EH (cell line): ENCODE measurements around the gene PPDPF.
"Not testable (repeated sequence)": the region's sequence is repeated elsewhere in the genome, so short reads cannot be mapped to it uniquely, and the experiment has no call there.

Experiments
- DNase-seq: peaks from one replicate; pipeline ENCODE4 v3.0.0-alpha.2; 2015; ENCODE audit warnings: low read depth

The PPDPF gene

GRCh38 chr20:63551068-63551467 lies 30.5 kb downstream of the PPDPF start:
- DNase-seq = peak; percentile 16

GRCh38 chr20:63552481-63553249 lies 32.1 kb downstream of the PPDPF start:
- peak; percentile 30 for DNase-seq

DNA sequence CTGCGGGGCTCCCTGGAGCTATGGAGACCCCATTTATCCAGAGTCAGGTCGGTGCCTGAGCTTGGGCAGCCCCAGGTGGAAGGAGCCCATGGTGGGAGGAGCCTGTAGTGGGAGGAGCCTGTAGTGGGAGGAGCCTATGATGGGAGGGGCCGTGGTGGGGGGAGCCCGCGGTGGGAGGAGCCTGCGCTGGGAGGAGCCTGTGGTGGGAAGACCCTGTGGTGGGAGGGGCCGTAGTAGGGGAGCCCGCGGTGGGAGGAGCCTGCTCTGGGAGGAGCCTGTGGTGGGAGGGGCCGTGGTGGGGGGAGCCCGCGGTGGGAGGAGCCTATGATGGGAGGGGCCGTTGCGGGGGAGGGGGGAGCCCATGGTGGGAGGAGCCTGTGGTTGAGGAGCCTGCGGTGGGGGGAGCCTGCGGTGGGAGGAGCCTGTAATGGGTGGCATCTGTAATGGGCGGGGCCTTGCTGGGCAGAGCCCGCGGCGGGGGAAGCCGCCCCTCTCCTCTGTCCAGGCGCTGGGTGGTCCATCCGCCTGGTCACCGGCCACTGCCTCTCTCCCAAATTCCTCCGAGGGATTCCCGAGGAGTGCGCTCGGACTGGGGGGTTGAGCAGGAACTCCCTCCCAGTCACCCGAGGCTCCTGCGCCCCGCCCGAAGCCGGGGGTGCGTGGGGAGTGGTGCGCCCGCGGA lies 32.8 kb downstream of the PPDPF start:
- DNase-seq = peak; percentile 87

- DNase-seq = peak; percentile 49
Observed at GRCh38 chr20:63553933-63554290, 33.3 kb downstream of the PPDPF start, which contains the start of gene FNDC11. Gene FNDC11 (plus strand): TSS chr20:63554159. CDS start chr20:63555664, 1,505 bp downstream.

DNA sequence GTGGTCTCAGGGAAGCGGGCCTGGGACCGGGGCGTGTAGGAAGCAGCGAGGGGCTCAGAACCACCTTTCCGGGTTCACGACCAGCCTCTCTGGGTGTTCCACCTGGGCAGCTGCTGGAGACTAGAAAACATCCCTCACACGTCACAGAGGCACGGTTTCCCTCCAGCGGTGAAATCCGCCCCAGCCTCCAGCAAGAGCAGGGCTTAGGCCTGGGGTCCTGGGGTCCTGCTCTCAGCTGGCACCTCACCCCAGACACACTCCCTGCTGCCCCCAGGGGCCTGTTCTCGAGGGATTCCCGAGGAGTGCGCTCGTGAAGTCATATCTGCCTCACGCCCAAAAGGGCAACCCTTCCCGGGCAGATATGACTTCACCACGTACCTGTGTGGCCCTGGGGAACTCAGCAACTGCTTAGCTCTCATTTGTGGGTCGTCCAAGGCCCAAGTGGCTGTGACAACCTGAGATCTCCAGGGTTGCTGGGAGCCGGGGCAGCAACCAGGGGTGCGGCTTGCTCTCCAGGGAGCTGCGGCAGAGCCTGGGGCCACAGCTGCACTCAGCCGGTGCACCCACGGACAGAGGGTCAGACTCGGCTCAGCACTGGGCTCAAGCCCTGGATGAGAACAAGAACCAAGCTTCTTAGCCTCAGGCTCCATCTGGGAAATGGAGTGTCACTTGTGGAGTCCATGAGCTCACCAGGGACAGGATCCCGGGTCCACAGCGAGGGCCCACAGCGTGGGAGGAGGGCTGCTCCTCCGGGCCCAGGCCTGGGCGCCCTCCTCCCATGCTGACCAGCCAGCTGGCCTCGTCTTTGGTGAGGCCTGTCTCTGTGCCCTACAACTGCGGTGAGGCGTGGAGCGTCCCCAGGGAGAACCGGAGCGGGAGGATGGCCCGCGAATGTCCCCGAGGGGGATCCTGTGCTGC lies 34.1 kb downstream of the PPDPF start:
- DNase-seq = no peak

GRCh38 chr20:63555661-63556381 lies 35.3 kb downstream of the PPDPF start:
- no peak for DNase-seq

DNA sequence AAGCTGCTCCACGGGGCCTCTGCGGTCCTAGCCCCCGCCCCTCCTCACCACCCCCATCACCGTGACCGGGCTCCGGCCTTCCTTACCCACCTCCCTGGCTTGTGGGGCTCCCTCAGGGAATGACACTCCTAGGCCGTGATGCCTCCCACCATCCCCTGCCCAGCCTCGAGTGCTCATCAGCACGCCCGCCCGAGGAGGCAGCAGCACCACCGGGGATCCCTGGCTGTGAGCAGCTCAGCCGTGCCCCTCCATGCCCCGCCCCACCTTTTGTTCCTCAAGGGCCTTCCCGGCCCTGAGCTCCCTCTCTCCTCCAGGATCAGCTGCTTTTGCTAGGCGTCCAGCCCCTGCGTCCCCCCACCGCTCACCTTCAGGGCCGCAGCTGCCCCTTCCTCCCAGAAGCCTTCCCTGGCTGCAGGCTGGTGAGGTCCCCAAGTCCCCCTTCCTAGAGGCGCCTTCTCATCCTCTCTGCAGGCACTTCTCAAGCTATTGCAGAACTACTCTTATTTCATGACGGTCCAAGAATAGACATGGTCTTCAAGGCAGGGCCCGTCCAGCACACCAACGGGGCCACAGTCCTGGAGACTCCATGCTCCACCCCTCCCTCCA lies 36.4 kb downstream of the PPDPF start:
- DNase-seq = no peak

DNA sequence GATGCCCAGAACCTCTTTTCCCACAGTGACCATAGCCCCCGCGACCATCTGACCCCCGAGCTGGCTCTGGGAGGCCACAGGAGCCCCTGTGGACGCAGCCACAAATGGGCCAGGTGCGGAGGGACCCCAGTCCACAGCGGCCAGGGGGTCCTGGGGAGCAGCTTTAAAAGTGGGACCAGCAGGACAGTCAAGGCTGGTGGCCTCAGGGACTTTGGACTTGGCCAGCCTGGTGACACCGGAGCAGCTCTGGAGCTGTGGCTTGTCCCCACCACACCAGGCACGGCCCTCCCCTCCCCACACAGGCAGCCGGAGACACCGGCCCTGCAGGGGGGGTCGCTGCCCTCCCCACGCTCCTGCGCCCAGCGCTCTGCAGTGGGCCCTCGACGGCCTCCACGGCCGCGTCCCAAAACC lies 36.9 kb downstream of the PPDPF start:
- DNase-seq = no peak

DNA sequence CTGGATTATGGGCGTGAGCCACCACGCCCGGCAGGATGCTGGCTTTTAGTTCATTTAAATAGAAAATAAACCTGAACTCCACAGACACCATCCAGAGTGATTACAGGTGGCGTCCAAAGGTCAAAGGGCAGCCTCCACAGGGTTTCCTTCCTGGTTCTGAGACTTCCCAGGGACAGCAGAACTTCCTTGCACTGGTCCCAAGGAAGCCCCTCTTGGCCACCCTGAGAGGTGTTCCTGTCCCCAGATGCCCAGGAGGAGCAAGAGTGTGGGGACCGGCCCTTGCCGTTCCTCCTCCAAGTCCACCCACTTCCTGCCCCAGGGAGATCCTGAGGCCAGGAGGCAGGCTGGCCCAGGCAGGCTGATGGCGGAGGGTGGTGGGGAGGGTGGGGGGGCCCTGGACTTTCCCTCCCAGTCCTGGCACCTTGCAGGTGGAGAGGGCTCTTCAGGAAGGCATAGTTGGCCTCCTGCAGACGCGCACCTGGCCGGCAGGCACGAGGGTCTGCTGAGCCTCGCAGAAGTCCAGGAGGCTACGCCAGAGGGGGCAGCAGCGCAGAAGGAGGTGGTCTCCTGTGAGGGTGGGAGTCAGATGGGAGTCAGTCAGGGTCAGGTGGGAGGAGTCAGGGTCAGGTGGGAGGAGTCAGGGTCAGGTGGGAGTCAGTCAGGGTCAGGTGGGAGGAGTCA lies 38.4 kb downstream of the PPDPF start:
- no peak for DNase-seq

DNA sequence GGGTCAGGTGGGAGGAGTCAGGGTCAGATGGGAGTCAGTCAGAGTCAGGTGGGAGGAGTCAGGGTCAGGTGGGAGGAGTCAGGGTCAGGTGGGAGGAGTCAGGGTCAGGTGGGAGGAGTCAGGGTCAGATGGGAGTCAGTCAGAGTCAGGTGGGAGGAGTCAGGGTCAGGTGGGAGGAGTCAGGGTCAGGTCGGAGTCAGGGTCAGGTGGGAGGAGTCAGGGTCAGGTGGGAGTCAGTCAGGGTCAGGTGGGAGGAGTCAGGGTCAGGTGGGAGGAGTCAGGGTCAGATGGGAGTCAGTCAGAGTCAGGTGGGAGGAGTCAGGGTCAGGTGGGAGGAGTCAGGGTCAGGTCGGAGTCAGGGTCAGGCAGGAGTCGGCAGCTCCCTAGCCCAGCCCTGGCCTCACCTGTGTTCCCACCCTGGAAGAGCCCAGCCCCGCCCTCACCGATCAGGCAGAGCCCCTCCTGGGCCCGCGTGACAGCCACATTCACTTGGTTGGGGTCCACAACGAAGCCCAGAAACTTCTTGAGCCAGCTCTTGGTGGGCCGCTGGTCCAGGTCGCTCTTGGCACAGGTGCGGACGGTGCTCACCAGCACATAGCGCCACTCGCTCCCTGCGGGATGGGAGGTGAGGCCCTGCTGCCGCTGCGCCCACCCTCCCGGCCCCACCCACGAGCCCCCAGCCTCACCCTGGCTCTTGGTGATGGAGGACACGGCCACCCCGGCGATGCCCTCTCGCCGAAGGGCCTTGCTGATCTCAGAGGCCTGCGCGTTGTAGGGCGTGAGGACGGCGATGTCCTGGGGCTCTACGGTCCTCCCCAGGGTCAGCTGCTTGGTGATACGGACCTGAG lies 39.1 kb downstream of the PPDPF start:
- not testable (repeated sequence) for DNase-seq

- no peak for DNase-seq
Observed at GRCh38 chr20:63560333-63560805, 39.8 kb downstream of the PPDPF start.

DNA sequence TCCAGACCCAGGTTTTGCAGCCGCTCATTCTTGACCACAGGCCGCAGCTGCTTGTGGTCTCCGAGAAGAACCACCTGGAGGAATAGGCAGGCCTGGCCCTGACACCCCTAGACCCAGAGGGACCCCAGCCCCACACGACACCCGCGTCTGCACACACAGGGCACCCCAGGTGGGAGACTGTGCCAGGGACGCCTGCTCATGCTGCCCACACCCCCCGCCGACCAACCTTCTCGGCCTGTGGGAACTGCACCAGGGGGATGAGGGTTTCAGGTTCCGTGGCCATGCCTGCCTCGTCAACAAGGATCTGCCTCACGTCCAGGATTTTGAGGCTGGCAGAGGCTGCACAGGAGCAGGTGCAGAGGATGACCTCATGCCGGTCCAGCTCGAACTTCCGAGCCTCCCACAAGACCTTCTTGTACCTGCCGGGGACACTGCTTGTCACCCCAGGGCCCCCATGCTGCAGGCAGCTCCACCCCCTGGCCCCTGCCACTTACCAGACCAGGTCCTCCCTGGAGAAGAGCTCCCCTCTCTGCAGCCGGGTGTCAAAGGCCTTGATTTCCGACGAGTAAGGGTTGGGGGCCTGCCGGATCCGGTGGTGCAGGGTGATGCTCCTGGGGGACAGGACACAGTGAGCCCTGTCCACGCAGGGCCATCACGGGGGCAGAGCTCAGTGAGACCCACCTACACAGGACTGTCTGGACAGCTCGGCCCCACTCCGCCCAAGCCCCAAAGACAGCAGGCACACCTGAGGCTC lies 40.5 kb downstream of the PPDPF start:
- DNase-seq = no peak

- no peak for DNase-seq
Observed at GRCh38 chr20:63561624-63562396, 41.2 kb downstream of the PPDPF start.

DNA sequence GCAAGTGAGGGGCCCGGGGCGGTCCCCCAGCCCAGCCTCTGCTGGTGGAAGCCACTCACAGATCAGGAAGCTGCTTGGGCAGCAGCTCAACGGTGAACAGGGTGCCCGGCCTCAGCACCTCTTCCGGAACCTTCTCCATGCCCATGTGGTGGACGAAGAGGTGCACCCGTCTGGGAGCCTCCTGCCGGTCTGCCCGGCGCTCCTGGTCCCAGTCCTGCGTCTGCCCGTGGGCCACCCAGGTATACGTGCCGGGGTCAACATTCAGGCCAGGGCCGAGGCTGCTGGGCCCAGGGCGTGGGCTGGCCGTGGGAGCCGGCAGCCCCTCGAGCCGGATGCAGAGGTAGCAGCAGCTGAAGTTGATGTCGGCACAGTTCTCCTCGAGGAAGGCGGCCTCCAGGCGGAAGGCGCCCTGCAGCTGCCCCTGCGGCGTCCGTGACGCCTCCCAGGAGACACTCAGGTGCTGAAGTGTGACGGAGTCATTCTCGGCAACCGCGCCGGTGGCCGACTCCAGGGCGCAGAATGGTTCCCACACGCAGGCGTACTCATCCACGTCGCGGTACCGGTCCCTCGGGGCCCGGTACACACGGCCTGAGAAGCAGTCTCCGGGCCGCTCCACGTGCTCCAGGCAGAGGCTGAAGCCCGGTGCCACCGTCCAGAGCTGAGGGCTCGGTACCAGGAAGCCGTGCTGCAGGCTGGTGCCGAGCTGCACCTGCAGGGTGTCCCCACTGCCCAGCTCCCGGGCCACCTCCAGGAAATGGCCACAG lies 42.1 kb downstream of the PPDPF start:
- no peak for DNase-seq

DNA sequence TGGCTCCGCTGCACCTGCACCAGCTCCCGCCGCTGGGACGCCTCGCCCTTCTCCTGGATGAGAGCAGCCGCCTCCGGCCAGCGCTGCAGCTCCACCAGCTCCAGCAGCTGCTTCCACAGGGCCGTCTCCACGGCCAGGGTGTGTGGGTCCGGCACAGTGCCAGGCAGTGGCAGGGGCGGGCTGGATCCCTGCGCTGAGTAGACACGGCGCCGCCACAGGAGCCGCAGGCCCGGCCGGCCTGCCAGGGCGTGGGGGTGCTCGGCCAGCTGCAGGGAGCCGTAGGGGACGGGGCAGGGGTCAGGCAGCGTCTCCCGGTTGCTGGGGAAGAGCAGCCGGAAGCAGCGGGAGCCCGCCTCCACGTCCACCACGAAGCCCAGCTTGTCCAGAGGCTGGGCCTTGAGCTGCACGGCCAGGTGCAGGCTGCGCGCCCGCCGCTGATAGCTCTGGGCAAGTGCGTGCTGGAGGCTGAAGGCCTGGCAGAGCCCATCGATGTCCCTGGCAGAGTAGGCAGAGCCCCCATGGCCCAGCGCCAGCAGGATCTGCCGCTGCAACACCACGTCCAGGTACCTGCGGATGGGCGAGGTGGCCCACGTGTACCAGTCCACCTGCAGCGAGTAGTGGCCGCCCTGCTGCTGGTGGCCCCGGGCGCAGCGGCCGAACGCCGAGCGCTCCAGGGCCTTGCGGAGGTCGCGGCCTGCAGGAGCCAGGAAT lies 42.8 kb downstream of the PPDPF start:
- DNase-seq = no peak

GRCh38 chr20:63564036-63564810 lies 43.7 kb downstream of the PPDPF start:
- DNase-seq = no peak
